Epidermal melanocyte (primary cell): ENCODE results near the gene TCF19.
"Not testable (repeated sequence)": the region's sequence is repeated elsewhere in the genome, so short reads cannot be mapped to it uniquely, and the experiment has no call there.

Experiments used
- DNase-seq: peaks from one replicate; pipeline ENCODE4 v3.0.0; 2011; ENCODE audit warnings: low spot score; ENCODE audit not compliant: insufficient read length

TCF19 gene

DNA sequence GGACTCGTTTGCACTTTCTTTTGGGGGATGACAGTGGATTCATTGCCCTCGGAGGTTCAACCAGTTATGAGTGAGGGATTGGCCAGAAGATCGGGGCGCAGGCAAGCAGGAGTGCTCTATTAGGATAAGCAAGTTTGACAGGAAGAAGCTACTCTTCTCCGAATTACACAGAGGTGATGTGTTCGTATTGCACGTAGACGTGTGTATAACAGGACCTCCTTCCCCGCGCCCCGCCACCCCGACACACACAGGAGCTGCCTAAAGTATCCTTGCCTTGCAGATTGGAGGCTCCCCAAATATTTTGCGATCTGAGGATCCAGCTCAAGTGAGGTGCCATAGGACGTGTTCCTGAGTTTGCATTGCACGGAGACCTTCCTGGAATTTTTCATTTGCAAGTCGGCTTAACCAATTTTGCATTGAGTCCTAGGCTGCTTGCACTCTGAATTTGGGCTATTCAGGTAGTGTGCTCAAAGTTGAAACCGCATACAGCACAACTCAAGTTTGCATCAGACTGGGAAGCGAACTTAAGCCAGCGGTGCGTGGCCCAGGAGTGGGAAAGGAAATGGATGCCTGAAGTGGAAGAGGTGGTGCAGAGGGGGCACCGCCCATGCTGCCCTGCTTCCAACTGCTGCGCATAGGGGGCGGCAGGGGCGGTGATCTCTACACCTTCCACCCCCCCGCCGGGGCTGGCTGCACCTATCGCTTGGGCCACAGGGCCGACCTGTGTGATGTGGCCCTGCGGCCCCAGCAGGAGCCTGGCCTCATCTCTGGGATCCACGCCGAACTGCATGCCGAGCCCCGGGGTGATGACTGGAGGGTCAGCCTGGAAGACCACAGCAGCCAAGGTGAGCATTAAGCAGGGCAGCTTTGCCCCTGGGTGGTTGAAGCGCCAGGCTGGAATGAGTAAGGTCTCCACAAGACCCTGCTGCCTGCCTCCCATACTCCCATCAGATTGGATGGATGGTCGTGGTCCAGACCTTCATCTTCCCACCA lies 770 bp downstream of the TCF19 start:
- no peak for DNase-seq

DNA sequence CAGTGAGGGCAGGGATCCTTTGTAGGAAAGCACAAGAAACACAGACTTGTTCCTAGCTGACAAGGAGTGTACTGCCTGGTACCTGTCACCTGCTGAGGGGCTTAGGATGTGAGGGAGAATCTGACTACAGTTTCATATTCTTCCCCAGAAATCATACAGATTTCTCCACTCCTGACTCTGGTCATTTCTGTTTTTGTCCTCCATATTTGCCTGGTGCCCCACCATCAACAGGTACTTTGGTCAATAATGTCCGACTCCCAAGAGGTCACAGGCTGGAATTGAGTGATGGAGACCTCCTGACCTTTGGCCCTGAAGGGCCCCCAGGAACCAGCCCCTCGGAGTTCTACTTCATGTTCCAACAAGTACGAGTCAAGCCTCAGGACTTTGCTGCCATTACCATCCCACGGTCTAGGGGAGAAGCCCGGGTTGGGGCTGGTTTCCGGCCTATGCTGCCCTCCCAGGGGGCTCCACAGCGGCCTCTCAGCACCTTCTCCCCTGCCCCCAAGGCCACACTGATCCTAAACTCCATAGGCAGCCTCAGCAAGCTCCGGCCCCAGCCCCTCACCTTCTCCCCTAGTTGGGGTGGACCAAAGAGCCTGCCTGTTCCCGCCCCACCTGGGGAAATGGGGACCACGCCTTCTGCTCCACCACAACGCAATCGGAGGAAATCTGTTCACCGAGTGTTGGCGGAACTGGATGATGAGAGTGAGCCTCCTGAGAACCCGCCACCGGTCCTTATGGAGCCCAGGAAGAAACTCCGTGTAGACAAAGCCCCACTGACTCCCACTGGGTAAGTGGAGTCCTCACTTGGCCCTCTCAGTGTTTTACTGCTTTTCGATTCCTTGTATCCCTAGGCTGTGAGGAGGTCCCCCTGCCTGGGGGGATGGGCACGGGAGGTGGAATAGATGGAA lies 3.1 kb downstream of the TCF19 start:
- no peak for DNase-seq

DNA sequence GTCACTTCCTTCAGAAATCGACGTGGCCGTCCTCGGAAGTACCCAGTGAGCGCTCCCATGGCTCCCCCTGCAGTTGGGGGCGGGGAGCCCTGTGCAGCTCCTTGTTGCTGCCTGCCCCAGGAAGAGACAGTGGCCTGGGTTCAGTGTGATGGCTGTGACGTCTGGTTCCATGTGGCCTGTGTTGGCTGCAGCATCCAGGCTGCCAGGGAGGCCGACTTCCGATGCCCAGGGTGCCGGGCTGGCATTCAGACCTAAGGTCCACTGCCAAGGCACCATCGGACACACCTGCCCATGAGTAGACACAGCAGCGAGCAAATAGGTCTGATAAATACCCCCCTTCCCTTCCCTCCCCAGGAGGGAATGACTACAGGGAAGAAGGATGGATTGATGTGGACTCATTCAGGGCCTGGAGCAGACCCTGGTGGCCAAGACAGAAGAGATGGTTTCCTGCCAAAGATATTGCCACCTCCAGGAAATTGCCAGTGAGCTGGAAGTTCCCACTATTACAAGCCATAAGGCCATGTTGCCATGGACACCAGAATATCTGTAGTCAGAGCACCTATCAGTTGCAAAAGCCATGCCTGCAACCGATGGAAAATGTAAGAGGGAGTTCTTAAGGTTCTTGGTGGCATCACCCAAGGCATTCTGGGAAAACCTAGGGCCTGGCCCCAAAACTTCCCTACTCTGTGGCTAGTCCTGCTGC lies 4.2 kb downstream of the TCF19 start:
- no peak for DNase-seq

DNA sequence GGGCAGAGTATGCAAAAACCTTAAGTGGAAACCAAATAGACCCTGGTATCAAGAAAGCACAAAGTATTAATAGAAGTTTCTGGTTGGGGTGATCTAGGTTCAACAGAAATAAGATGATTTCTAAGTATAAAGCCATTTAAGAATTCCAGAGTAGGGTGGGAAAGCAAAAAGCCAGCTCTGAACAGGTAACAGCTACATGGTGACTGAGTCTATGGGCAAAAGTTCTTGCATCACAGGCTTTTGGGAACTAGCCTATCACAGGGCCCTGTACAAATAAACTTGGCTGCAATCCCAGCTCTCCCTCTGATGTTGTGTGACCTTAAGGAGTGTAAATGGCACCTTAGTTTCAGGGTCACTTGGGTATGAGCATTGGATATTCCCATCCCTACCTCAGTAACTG lies 5.5 kb downstream of the TCF19 start:
- DNase-seq = no peak

DNA sequence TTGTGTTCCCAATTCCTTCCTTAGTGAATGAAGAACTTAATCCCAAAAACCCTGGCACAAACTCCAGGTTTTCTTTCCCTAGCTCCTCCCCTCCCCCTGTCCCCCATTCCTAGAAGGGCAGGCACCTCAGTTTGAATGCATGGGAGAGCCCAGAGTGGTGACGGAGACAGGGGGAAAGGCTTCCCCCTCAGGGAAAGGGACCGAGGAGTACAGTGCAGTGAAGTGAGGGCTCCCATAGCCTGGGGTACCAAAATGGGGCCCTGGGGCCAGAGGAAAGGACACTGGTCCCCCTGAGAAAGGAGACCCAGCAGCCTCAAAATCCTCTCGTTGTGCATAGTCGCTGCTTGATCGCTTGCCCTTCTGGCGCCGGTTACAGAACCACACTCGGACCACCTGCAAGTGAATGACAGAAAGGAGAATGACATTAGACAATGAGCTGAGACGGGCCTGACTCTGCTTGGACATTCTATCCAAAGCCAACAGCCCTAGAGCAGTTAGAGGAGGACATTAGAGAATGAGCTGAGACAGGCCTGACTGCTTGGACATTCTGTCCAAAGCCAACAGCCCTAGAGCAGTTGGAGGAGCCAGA lies 6.2 kb downstream of the TCF19 start:
- DNase-seq = not testable (repeated sequence)

DNA sequence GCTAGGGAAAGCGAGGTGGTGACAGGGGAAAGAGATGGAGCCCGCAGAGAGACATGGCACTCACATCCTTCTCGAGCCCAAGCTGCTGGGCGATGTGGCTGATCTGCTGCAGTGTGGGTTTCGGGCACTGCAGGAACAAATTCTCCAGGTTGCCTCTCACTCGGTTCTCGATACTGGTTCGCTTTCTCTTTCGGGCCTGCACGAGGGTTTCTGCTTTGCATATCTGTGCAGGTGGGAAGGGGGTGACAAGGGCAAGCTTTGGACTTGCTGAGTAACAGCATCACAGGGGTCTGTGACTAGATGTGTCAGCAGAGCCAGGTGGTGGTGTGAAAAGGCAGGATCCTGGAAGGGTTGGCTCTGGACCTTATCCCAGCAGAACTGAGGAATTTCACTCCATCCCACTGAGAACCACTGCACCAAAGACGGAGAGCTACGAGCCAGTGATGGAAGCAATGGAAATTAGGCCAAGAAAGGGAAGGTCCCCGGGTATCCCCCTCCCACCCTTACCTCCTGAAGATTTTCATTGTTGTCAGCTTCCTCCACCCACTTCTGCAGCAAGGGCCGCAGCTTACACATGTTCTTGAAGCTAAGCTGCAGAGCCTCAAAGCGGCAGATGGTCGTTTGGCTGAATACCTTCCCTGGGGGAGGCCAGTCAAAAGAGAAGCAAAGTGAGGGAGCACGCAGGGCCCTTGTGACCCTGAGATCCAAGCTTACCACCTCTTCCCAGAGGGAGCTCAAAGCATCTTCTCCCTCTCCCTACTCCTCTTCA lies 6.9 kb downstream of the TCF19 start:
- not testable (repeated sequence) for DNase-seq

DNA sequence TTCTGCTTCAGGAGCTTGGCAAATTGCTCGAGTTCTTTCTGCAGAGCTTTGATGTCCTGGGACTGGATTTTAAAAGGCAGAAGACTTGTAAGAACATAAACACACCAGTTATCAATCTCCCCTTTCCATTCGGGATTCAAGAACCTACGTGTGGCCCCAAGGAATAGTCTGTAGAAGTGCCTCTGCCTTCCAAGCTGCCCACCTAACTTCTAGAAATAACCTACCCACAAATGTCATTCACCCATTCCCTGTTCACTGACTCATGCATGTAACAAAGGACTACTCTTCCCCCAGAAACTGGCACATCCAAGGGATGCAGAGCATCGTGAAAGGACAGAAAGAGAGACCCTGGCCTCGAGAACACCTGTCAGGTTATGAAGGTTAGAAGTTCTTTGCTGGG lies 7.6 kb downstream of the TCF19 start:
- DNase-seq = no peak

DNA sequence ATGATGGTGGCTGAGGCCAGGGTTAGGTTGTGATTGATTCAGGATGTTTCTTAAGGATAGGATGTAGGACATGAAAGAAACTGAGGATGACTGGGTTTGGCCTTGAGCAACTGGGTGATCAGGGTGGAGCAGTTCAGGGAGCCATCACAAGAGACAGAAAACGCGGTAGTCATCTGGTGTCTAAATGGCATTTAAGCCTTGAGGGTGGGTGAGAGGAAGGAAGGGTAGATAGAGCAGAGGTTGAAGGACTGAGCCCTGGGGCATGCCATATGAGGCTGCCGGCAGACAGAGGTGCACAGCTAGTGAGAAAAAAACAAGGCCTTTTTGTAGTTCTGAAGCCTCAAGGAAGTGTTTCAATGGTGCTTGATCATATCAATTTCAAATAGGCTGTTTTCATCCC lies 10.2 kb downstream of the TCF19 start:
- no peak for DNase-seq

DNA sequence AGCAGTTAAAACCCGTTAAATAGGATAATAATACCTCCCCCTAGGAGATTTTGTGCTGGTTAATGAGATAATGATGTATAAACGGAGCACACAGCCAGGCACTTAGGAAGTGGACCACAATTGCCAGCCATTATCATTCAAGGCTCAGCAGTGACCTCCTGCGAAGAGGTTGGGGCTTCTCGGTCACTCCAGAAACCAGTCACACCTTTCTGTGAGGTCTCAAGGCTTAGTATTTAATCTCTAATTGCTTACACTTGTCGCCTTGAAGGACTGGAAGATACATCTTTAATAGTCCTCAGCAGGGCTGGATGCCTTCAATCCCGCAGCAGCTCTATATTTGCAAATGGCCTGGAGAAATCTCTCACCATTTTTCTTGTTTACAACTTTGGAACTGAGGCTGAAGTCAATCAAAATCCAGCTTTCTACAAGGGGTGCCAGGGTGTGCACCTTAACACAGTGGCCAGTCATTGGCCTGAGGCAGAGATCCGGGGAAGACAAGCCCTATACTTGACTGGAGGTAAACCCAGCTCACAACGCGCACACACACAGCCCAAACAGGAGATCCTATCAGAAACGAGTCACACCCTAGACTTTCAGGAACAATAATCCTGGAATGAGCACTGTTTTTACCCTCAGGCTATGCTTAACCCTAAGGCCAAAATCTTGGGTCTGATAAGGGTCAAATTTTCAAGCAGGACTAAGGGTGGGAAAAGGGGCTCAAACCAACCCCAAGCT lies 10.9 kb downstream of the TCF19 start:
- no peak for DNase-seq

DNA sequence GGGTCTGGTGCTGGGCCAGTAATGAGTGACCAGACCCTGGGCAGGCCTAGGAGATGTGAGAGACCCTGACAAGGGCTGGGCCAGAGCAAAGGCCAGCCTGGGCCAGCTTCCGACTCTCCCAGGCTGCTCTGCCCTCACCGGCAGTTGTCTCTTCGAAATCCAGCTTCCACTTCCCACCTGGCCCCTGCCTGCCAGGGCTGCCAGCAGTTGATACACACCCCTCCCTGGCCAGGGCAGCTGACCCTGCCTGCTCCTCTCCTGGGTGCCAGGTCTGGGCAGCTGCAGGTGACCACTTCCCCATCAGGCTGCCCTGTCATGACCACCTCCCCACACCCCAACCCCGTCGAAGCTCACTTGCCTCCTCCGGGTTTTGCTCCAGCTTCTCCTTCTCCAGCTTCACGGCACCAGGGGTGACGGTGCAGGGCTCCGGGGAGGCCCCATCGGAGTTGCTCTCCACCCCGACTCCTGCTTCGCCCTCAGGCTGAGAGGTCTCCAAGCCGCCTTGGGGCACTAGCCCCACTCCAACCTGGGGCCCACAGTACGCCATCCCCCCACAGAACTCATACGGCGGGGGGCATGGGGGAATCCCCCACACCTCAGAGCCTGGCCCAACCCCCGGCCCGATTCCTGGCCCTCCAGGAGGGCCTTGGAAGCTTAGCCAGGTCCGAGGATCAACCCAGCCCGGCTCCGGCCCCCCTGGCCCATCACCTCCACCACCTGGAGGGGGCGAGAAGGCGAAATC lies 11.6 kb downstream of the TCF19 start:
- DNase-seq = not testable (repeated sequence)

DNA sequence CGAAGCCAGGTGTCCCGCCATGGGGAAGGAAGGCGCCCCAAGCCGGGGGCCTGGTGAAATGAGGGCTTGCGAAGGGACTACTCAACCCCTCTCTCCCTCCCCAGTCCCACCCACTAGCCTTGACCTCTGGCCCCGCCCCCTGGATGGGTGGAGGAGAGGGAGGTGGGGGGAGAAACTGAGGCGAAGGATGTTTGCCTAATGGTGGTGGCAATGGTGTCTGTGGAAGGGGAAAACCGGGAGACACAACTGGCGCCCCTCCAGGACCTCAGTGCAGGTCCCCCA lies 12.2 kb downstream of the TCF19 start, which contains the start of gene POU5F1:
Gene POU5F1 (minus strand): TSS at position 83 of the 282 bp plus-strand sequence. CDS start 62 bp downstream, at position 21.
- DNase-seq = no peak

DNA sequence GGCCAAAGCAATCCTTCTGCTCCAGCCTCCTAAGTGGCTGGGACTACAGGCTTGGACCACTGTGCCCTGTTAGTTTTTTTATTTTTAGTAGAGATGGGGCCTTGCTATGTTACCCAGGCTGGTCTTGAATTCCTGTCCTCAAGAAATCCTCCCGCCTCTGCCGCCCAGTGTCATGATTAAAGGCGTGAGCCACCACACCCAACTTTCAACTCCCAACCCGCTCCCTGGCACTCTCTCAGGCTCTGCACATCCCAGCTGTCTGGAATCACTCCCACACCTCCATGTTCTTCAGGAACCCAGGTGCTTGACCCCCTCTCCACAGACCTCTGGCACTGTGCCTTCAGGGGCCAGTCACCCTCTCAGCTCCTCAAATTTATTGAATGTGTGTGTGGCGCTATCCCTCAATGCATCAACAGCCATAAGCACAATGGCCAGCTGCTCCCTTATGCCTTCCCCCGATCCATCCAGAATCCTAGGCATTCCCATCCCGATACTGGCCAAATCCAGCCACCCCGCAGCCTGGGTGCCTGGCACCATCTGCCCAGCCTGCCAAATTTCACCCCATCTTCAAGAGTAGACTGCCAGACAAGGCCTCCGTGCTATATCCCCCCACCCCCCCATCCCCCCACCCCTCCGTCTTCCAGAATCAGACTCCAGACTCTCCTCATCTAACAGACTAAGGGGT lies 12.7 kb downstream of the TCF19 start:
- no peak for DNase-seq

DNA sequence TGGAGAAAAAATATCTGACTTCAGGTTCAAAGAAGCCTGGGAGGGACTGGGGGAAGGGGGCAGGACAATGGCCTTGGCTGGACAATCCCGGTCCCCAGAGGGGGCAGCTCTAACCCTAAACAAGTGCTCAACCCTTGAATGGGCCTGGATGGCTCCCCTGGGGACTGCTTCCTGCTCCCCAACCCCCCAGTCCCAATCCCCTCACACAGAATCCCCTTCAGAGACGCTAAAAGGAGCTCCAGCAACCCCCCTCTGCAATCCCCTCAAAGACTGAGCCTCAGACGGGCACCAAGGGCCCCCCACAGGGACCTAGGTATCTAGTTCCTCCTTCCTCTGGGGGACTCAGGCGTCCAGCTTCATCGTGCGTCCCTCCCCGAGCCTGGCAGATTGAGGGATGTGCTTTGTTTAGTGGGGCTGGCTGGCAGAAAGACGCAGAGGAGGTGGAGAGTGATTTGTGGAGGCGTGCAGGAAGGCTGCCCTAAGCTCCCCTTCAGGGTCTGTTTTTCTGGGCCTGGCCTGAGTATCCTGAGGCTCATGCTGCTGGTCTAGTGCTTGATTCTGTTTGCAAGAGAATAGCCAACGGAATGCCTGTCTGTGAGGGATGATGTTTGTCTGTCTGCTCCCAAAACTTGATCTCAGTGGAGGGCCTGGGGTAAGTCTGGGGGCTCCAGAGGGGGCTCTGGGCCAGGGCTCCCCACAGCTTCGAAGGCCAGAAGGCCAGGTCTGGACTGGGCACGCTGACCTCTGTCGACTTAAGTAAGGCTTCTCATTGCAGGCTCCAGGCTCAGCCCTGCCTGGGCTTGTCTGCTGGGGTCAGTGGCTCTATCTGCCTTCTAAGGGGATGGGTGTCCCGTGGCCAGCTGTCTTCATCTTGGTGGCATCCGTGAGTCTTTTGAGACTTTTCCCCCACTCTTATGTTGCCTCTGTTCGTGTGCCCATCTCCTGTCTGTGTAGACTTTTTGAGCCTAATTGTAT lies 13.8 kb downstream of the TCF19 start:
- no peak for DNase-seq

DNA sequence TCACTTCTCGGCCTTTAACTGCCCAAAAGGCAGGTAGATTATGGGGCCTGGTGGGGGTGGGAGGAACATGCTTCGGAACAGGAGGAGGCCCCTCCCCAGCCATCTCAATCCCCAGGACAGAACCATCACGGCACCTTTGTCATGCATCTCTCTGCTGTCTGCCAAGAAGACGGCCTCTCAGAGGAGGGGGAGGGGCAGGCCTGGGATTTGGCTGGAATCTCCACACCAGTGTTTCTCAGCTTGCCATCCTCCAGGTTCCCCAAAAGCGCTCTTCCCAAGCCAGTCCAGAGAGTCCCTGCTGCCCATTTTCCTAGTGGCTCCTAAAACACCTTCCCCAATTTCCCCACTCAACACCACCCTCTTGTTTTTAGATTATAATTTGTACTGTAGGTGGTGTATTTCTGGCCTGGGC lies 14.6 kb downstream of the TCF19 start:
- DNase-seq = no peak

DNA sequence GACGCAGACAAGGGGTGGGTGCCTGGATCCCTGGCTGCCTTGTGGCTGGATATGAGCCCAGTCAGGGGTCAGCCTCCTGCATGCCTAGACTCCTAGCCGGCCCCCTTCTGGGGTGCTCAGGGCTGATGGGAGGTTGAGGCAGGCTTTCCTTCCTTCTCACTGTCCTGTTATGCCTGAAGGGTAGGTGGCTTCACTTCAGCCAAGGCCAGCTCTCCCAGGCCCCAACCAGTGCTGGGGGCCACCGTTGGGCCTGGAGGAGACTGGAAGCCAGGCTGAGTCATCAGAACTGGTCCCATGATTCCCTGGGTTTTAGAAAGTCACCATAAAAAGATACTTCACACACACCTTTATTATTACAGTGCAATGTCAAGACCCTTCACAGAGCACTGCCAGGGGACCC lies 15.0 kb downstream of the TCF19 start:
- DNase-seq = no peak

DNA sequence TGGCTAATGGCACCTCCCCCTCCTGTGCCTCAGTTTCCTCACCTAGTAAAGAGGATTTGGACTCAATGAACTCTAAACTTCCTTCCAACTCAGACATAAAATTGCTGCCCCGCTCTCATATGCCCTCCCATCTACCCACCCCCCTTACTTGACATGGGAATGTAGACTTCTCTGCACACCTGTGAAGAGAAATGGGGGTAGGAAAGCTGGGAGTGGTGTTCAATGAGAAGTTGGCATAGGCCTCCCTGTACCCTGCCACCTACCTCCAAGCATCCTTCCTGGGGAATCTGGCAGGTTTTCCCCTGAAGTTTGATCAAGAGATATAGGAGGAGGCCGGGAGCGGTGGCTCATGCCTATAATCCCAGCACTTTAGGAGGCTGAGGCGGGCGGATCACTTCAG lies 16.0 kb downstream of the TCF19 start:
- no peak for DNase-seq

DNA sequence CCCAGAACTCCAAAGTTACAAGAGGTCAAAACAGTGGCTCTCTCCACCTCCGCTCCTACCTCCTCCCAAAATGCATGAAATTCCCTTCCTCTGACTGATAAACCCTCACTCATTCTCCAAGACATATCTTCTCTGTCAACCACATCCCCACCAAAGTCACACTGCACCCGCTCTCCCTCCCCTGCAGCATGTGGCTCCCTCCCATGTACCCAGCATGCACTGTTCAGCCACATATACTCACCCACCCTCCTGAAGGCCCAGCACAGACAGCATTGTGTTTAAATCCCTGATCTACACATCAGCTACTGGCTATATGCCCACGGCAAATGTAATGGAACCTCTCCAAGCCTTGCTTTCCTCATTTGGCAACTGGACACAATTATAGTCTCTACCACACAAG lies 17.6 kb downstream of the TCF19 start:
- no peak for DNase-seq
